Natural killer cell (primary cell): ENCODE measurements around the gene NSMCE1. TPM values are rescaled to one million over a fixed set of nuclear protein-coding genes. Genes with fewer than 3 reads are reported as not detected.
A peak's percentile ranks its signal among the peaks of the same experiment; 100 is the strongest.
"Not testable (repeated sequence)": the region's sequence is repeated elsewhere in the genome, so short reads cannot be mapped to it uniquely, and the experiment has no call there.

ENCODE experiments used
- ATAC-seq, 3 donors: fragments of 150-1000 bp in 2 of 3; fragments of 200-7000 bp in 1 of 3; cut with Tn5 transposase; 1 replicate in 1 of 3; 2 replicates in 2 of 3; pipeline ENCODE4 v1.10.0; 2021; ENCODE audit warnings: mild to moderate bottlenecking in 2 of 3, moderate library complexity in 2 of 3
- DNase-seq, 2 donors: peaks; one replicate each; pipeline versions ENCODE4 v3.0.0 to v3.0.0-alpha.2; 2013 to 2021; ENCODE audit warnings: mixed read lengths in 1 of 2
- H3K27ac ChIP-seq: one replicate; pipeline ENCODE4 v1.5.1; 2013; ENCODE audit warnings: mild to moderate bottlenecking, low read length
- H3K27me3 ChIP-seq: one replicate; pipeline ENCODE4 v1.6.1; 2013; ENCODE audit warnings: low read length; ENCODE audit not compliant: control insufficient read depth, insufficient read depth
- H3K36me3 ChIP-seq: one replicate; pipeline ENCODE4 v1.6.1; 2013; ENCODE audit warnings: low read length; ENCODE audit not compliant: control insufficient read depth, insufficient read depth
- H3K4me1 ChIP-seq: one replicate; pipeline ENCODE4 v1.6.1; 2013; ENCODE audit warnings: low read length; ENCODE audit not compliant: control insufficient read depth, insufficient read depth
- H3K4me3 ChIP-seq: one replicate; pipeline ENCODE4 v1.5.1; 2013; ENCODE audit warnings: low read length
- H3K9me3 ChIP-seq: one replicate; pipeline ENCODE4 v1.6.1; 2013; ENCODE audit warnings: low read length; ENCODE audit not compliant: control insufficient read depth, insufficient read depth
- H3K27ac Mint-ChIP-seq, 2 donors: one replicate each; pipeline ENCODE4 v1.8.0; 2022; ENCODE audit warnings: mild to moderate bottlenecking in 2 of 2, mixed read lengths in 2 of 2, moderate library complexity in 1 of 2
- H3K27me3 Mint-ChIP-seq, 2 donors: one replicate each; pipeline ENCODE4 v1.8.0; 2022; ENCODE audit warnings: low read depth in 2 of 2, mixed read lengths in 2 of 2
- H3K36me3 Mint-ChIP-seq: one replicate; pipeline ENCODE4 v1.8.0; 2022; ENCODE audit warnings: mixed read lengths
- H3K4me1 Mint-ChIP-seq, 2 donors: one replicate each; pipeline ENCODE4 v1.8.0; 2022; ENCODE audit warnings: mixed read lengths in 2 of 2
- H3K4me3 Mint-ChIP-seq: one replicate; pipeline ENCODE4 v1.8.0; 2022; ENCODE audit warnings: mild to moderate bottlenecking, moderate library complexity, mixed read lengths
- H3K9me3 Mint-ChIP-seq, 2 donors: one replicate each; pipeline ENCODE4 v1.8.0; 2022; ENCODE audit warnings: mixed read lengths in 2 of 2
- WGBS: methylation state at CpG from one replicate; pipeline ENCODE4 v1.1.7; 2013; ENCODE audit warnings: missing lambda C conversion rate; ENCODE audit not compliant: insufficient coverage; 5-methylcytosine and 5-hydroxymethylcytosine counted together
- intact Hi-C: fragments of 100-400 bp; cut with micrococcal nuclease; formaldehyde crosslinking; loops from one replicate; pipeline ENCODE4 v1.14.2; 2022
- total RNA-seq, 4 donors: library from RNA; stranded (reverse); fragments of 120-200 nt in 1 of 4; gene quantifications; one replicate each; pipeline versions ENCODE4 v1.2.3 to v1.2.4, GENCODE V29; 2013 to 2022
- TF ChIP-seq, protein P1 (sequence below): fragments of 200-600 bp; IDR thresholded peaks from one replicate; pipeline ENCODE4 v1.8.0; 2022; ENCODE audit warnings: antibody characterized with exemption

The NSMCE1 gene
- total RNA-seq, 3 donors from 2014 or later (not counting 1 experiment from before 2014, with no cell fraction given): 29.4 to 42.7 (median 37.7) TPM

DNA sequence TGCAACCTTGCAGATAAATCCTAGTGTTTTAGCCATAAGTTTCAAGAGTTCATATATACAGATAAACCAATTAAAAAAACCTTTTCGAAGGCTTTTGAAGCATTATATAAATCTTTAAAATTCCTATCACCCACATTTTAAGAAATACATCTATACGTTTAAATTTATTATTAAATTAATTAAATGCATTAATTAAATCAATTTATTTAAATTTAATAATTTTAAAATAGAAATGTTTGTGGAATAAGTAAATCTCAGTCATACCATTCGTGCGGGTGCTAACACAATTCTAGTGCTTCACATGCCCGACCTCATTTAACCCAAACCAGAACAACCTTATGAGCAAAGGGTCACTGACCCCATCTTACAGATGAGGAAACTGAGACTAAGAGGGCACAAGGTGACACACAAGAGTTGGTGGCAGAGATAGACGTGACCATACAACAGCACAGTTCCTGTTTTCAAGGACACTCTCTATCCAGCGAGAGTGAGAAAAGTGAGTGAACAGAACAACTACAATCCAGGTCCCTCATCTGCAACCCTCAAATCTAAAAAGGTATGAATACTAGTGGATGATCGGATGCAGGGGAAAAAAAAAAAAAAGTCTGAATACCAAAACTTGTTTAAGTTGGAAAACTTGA is 1.4 kb downstream of the NSMCE1 start:
- DNase-seq (no peak), ATAC-seq (no peak)
- Mint-ChIP-seq H3K4me1 (peaks cover 28 to 38% of the 10 kb centered on the region in 2 donors), H3K36me3 (no peaks in the 10 kb centered on the region), H3K27me3 (no peaks in the 10 kb centered on the region), H3K9me3 (no peaks in the 10 kb centered on the region), H3K4me3 (peak overlapping the region; percentile 97), H3K27ac (peak overlapping the region; percentile 96 to 99)
- intact Hi-C loops: no loop called here
- Histone ChIP-seq H3K4me3 (no peak overlapping the region), H3K27ac (no peak overlapping the region), H3K36me3 (no peaks in the 10 kb centered on the region), H3K9me3 (no peaks in the 10 kb centered on the region), H3K27me3 (no peaks in the 10 kb centered on the region), H3K4me1 (peaks cover 16% of the 10 kb centered on the region)
- 66% methylated on average over 5 of the region's 8 CpGs for WGBS
- TF ChIP-seq, protein P1, sequence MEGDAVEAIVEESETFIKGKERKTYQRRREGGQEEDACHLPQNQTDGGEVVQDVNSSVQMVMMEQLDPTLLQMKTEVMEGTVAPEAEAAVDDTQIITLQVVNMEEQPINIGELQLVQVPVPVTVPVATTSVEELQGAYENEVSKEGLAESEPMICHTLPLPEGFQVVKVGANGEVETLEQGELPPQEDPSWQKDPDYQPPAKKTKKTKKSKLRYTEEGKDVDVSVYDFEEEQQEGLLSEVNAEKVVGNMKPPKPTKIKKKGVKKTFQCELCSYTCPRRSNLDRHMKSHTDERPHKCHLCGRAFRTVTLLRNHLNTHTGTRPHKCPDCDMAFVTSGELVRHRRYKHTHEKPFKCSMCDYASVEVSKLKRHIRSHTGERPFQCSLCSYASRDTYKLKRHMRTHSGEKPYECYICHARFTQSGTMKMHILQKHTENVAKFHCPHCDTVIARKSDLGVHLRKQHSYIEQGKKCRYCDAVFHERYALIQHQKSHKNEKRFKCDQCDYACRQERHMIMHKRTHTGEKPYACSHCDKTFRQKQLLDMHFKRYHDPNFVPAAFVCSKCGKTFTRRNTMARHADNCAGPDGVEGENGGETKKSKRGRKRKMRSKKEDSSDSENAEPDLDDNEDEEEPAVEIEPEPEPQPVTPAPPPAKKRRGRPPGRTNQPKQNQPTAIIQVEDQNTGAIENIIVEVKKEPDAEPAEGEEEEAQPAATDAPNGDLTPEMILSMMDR: no peak

DNA sequence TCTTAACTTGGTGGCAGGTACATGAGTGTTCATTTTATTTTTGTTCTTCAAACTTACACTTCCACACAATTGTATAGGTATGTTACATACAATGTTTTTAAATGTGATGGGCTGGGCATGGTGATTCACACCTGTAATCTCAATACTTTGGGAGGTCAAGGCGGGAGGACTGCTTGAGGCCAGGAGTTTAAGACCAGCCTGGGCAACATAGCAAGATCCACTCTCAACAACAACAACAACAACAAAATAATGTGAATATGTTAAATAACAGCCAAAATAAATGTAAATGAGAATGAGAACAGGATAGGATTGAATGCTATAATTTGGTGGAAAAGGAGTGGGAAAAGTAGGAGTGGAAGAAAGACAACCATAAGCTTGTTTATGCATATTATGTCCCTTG is 2.6 kb downstream of the NSMCE1 start:
- no peaks in the 10 kb centered on the region for H3K9me3 ChIP-seq
- no CpG with 5 or more reads among the region's 1 CpG for WGBS
- H3K4me1 ChIP-seq: peaks cover 16% of the 10 kb centered on the region
- Mint-ChIP-seq H3K4me3 (peak overlapping the region; percentile 1), H3K9me3 (no peaks in the 10 kb centered on the region), H3K36me3 (no peaks in the 10 kb centered on the region), H3K27ac (peak overlapping the region; percentile 3 to 11), H3K4me1 (peaks cover 28 to 37% of the 10 kb centered on the region in 2 donors), H3K27me3 (no peaks in the 10 kb centered on the region)
- no peaks in the 10 kb centered on the region for H3K27me3 ChIP-seq
- ATAC-seq (no peak), DNase-seq (no peak)
- intact Hi-C loops: no loop called here
- no peaks in the 10 kb centered on the region for H3K36me3 ChIP-seq
- TF ChIP-seq, protein P1: no peak
- H3K4me3 ChIP-seq: no peak overlapping the region
- no peak overlapping the region for H3K27ac ChIP-seq

DNA sequence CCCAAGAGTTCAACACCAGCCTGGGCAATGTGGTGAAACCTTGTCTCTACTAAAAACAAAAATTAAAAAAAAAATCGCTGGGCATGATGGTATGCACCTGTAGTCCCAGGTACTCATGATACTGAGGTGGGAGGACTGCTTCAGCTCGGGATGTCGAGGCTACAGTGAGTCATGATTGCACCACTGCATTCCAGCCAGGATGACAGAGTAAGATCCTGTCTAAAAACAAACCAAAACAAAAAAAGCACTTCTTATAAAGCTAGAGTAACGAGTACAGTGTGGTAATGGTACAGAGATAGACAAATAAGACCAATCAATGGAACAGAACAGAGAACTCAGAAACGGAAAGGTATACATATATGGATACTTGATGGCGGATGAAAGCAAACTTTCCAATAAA is 4.4 kb downstream of the NSMCE1 start:
- H3K4me1 Mint-ChIP-seq: peaks cover 27 to 38% of the 10 kb centered on the region in 2 donors
- no peaks in the 10 kb centered on the region for H3K36me3 Mint-ChIP-seq
- no peaks in the 10 kb centered on the region for H3K36me3 ChIP-seq
- no peaks in the 10 kb centered on the region for H3K27me3 ChIP-seq
- H3K27ac ChIP-seq: no peak overlapping the region
- H3K9me3 Mint-ChIP-seq: no peaks in the 10 kb centered on the region
- ATAC-seq (no peak), DNase-seq (no peak)
- intact Hi-C loops: no loop called here
- peak overlapping the region in 1 of 2 donors; percentile 55 for H3K27ac Mint-ChIP-seq
- no peaks in the 10 kb centered on the region for H3K27me3 Mint-ChIP-seq
- TF ChIP-seq, protein P1: no peak
- no peak overlapping the region for H3K4me3 ChIP-seq
- no peak overlapping the region for H3K4me3 Mint-ChIP-seq
- no peaks in the 10 kb centered on the region for H3K9me3 ChIP-seq
- WGBS: 87% methylated on average over 5 of the region's 6 CpGs
- peaks cover 13% of the 10 kb centered on the region for H3K4me1 ChIP-seq

DNA sequence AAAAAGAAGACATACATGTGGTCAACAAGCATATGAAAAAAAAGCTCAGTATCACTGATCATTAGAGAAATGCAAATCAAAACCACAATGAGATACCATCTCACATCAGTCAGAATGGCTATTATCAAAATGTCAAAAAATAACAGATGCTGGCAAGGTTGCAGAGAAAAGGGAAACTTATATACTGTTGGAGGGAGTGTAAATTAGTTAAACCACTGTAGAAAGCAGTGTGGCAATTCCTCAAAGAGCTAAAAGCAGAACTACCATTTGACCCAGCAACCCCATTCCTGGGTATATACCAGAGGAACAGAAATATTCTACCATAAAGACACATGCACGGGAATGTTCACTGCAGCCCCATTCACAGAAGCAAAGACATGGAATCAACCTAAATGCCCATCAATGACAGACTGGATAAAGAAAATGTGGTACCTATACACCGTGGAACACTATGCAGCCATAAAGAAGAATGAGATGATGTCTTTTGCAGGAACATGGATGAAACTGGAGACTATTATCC is 5.6 kb downstream of the NSMCE1 start:
- H3K9me3 ChIP-seq, H3K4me3 Mint-ChIP-seq, H3K4me1 ChIP-seq, H3K36me3 Mint-ChIP-seq, H3K27ac ChIP-seq, H3K36me3 ChIP-seq, H3K27me3 Mint-ChIP-seq, H3K4me3 ChIP-seq, H3K9me3 Mint-ChIP-seq, H3K27ac Mint-ChIP-seq, ATAC-seq, intact Hi-C loops, DNase-seq, H3K27me3 ChIP-seq: not testable (repeated sequence)
- WGBS: 88% methylated on average over 2 of the region's 2 CpGs
- H3K4me1 Mint-ChIP-seq: peaks cover 20 to 31% of the 10 kb centered on the region in 2 donors
